ENCODE data around the gene DEDD. TPM values are rescaled to one million over a fixed set of nuclear protein-coding genes. Genes with fewer than 3 reads are reported as not detected.

DEDD gene
- total RNA-seq, 1 experiment from 2014 or later, result 29.8 TPM

GRCh38 chr1:161159913-161160243 lies 27.4 kb upstream of the DEDD start:
- BruUV-seq (replicated peaks), result no TSS peak
- intact Hi-C loops (cut with micrococcal nuclease; ENCODE audit: unreplicated experiment), result no loop called here
- H3K9me2 ChIP-seq (ENCODE audit: insufficient read depth), result no peaks in the 10 kb centered on the region
- no peak for DNase-seq
- no peaks in the 10 kb centered on the region for H3K27me3 ChIP-seq (ENCODE audit: insufficient read depth, low read depth)
- CTCF ChIA-PET, result no interaction called here
- POLR2A ChIA-PET (ENCODE audit: unreplicated experiment), result no interaction called here
- H3K36me3 ChIP-seq (ENCODE audit: low read depth), result peaks cover 16% of the 10 kb centered on the region
- peak overlapping the region; percentile 94 for H3K4me3 ChIP-seq
- H3K27ac ChIP-seq, result peak overlapping the region; percentile 38; the same call in 1 of the 2 replicates
- H4K20me1 ChIP-seq (ENCODE audit: insufficient read depth), result no peaks in the 10 kb centered on the region
- H2AFZ ChIP-seq, result peak overlapping the region; percentile 77
- peaks cover 17% of the 10 kb centered on the region for H3K4me1 ChIP-seq (replicated peaks; ENCODE audit: insufficient read depth)
- TF ChIP-seq EZH2 (IDR thresholded peaks at IDR 0.05; ENCODE audit: low read depth), result no peak
- TF ChIP-seq CTCF (conservative IDR thresholded peaks at IDR 0.05), result no peak
- no peaks in the 10 kb centered on the region for H3K9me3 ChIP-seq (ENCODE audit: insufficient read depth, low read depth)
- H3K79me2 ChIP-seq (ENCODE audit: low read depth), result peaks cover 27% of the 10 kb centered on the region
- peak overlapping the region; percentile 91 for H3K4me2 ChIP-seq
- H3F3A ChIP-seq (ENCODE audit: insufficient read depth, low read depth), result peaks cover 26% of the 10 kb centered on the region

DNA sequence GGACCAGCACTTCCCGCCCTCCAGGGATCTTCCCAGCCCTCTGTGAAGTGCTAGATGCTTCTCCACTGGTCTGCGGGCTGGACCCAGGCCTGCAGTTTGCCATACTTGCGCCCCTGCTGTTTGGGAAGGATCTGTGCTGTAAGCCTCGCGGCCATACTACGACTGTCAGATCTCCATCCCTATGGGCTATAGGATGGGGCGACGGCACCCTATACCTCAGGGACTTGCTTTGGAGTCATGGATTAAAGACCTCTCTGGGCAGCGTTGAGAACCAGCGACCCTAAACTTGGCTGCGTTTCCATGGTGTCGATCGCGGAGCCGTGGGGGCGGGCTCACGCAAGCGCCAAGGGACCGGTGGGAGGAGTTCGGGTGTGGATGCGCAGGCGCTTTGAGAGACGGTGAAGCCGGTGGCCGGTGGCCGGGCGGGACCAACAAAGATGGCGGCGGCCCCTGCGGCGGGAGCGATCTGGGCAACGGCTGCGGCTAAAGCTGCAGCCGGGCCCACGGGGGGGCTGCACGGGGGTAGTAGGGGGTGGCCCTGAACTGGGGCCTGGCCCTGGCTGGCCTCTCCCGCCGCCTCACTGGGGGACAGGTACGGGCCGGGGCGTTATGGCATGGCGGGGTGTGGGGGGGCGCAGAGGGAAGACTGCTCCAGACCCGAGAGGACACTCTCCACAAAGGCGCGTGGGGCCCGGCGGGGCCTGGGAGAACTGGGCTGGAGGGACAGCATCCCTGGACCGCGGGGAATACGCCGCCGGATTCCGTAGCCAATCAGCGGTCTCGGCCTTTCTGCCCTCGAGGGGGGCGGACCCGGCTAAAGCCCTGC lies 26.8 kb upstream of the DEDD start, which contains the start of gene USP21:
TSS of gene USP21 (plus strand) at position 414 of the 826 bp plus-strand sequence. CDS start 1,141 bp downstream, outside the sequence.
- intact Hi-C loops (cut with micrococcal nuclease; ENCODE audit: unreplicated experiment), result no loop called here
- H3K4me2 ChIP-seq, result peak within 1 kb of the TSS; percentile 91
- H3K36me3 ChIP-seq (ENCODE audit: low read depth), result peaks cover 16% of the 10 kb centered on the region
- ChIA-PET CTCF (no interaction called here), POLR2A (ENCODE audit: unreplicated experiment) (no interaction called here)
- H3K4me1 ChIP-seq (replicated peaks; ENCODE audit: insufficient read depth), result peaks cover 18% of the 10 kb centered on the region; the same call in 1 of the 2 replicates
- H3K79me2 ChIP-seq (ENCODE audit: low read depth), result peaks cover 32% of the 10 kb centered on the region
- H2AFZ ChIP-seq, result peak within 1 kb of the TSS; percentile 77
- peak within 1 kb of the TSS; percentile 38 for H3K27ac ChIP-seq
- H3K9me2 ChIP-seq (ENCODE audit: insufficient read depth), result no peaks in the 10 kb centered on the region
- TSS peak; percentile 10 for BruUV-seq (replicated peaks)
- no peaks in the 10 kb centered on the region for H3K27me3 ChIP-seq (ENCODE audit: insufficient read depth, low read depth)
- TF ChIP-seq CTCF (conservative IDR thresholded peaks at IDR 0.05), result no peak; the same call in 1 of the 2 replicates
- TF ChIP-seq EZH2 (IDR thresholded peaks at IDR 0.05; ENCODE audit: low read depth), result no peak
- H3K4me3 ChIP-seq, result peak within 1 kb of the TSS; percentile 94
- H4K20me1 ChIP-seq (ENCODE audit: insufficient read depth), result no peaks in the 10 kb centered on the region
- H3F3A ChIP-seq (ENCODE audit: insufficient read depth, low read depth), result peaks cover 23% of the 10 kb centered on the region
- DNase-seq, result peak; percentile 74 to 88
- H3K9me3 ChIP-seq (ENCODE audit: insufficient read depth, low read depth), result no peaks in the 10 kb centered on the region

GRCh38 chr1:161158316-161159010 lies 26.0 kb upstream of the DEDD start:
- Histone ChIP-seq H3F3A (ENCODE audit: insufficient read depth, low read depth) (peaks cover 23% of the 10 kb centered on the region), H3K79me2 (ENCODE audit: low read depth) (peaks cover 32% of the 10 kb centered on the region), H2AFZ (peak overlapping the region; percentile 77), H4K20me1 (ENCODE audit: insufficient read depth) (no peaks in the 10 kb centered on the region), H3K9me3 (ENCODE audit: insufficient read depth, low read depth) (no peaks in the 10 kb centered on the region), H3K36me3 (ENCODE audit: low read depth) (peaks cover 16% of the 10 kb centered on the region), H3K27ac (no peak overlapping the region), H3K4me2 (peak overlapping the region; percentile 91), H3K4me1 (replicated peaks; ENCODE audit: insufficient read depth) (peaks cover 18% of the 10 kb centered on the region; the same call in 1 of the 2 replicates), H3K4me3 (peak overlapping the region; percentile 94; the same call in 1 of the 2 replicates), H3K27me3 (ENCODE audit: insufficient read depth, low read depth) (no peaks in the 10 kb centered on the region), H3K9me2 (ENCODE audit: insufficient read depth) (no peaks in the 10 kb centered on the region)
- intact Hi-C loops (cut with micrococcal nuclease; ENCODE audit: unreplicated experiment), result no loop called here
- ChIA-PET POLR2A (ENCODE audit: unreplicated experiment) (no interaction called here), CTCF (no interaction called here)
- DNase-seq, result no peak
- BruUV-seq (replicated peaks), result no TSS peak
- TF ChIP-seq EZH2 (IDR thresholded peaks at IDR 0.05; ENCODE audit: low read depth) (no peak), CTCF (conservative IDR thresholded peaks at IDR 0.05) (no peak)

Data from PC-9 (cell line).